ENCODE measurements around the gene GUCY2D.
"Not testable (repeated sequence)": the region's sequence is repeated elsewhere in the genome, so short reads cannot be mapped to it uniquely, and the experiment has no call there.

The GUCY2D gene

GRCh38 chr17:8001976-8002720, at the start of gene GUCY2D:
TSS of gene GUCY2D (plus strand) at chr17:8002615. CDS start at chr17:8003048, 433 bp downstream.
- no peak for DNase-seq (ENCODE audit: low read depth in 2 of 2, low spot score in 1 of 2)

DNA sequence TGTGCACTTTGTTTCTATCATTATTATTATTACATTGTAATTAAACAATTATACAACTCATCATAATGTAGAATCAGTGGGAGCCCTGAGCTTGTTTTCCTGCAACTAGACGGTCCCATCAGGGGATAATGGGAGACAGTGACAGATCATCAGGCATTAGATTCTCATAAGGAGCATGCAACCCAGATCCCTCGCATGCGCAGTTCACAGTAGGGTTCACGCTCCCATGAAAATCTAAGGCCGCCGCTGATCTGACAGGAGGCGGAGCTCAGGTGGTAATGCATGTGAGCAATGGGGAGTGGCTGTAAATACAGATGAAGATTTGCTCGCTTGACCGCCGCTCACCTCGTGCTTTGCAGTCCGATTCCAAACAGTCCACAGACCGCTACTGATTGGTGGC, 49.1 kb upstream of the GUCY2D start:
- not testable (repeated sequence) for DNase-seq (ENCODE audit: low read depth in 2 of 2, low spot score in 1 of 2)

GRCh38 chr17:7955414-7956227, 46.8 kb upstream of the GUCY2D start:
- no peak for DNase-seq (ENCODE audit: low read depth in 2 of 2, low spot score in 1 of 2)

DNA sequence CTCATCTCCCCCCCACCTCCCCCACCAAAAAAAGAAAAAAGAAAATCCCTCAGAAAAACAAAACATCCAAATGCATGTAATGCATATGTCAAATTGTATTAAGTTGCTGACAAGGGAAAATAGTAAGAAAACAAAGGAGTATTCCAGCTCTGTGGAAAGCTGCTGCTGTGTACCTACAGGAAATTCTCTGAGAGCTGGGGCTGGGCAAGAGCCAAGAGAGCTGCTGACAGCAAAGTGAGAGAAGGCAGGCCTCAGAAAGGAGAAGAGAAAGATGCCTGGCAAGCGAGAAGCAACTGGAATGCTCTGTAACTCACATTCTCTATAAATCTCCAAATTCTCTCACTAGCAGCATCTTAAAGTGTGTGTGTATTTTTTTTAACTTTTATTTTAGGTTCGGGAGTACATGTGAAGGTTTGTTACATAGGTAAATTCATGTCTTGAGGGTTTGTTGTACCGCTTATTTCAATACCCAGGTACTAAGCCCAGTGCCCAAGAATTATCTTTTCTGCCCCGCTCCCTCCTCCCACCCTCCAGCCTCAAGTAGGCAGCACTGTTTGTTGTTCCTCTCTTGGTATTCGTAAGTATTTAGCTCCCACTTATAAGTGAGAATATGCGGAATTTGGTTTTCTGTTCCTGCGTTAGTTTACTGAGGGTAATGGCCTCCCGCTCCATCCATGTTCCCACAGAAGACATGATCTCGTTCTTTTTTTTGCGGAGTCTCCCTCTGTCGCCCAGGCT, 46.0 kb upstream of the GUCY2D start:
- DNase-seq (ENCODE audit: low read depth in 2 of 2, low spot score in 1 of 2) = no peak

GRCh38 chr17:7959503-7960253, 42.7 kb upstream of the GUCY2D start:
- no peak for DNase-seq (ENCODE audit: low read depth in 2 of 2, low spot score in 1 of 2)

- DNase-seq (ENCODE audit: low read depth in 2 of 2, low spot score in 1 of 2) = no peak
Measured at GRCh38 chr17:7961421-7961820, 41.0 kb upstream of the GUCY2D start.

GRCh38 chr17:7967751-7968150, 34.7 kb upstream of the GUCY2D start:
- no peak for DNase-seq (ENCODE audit: low read depth in 2 of 2, low spot score in 1 of 2)

DNA sequence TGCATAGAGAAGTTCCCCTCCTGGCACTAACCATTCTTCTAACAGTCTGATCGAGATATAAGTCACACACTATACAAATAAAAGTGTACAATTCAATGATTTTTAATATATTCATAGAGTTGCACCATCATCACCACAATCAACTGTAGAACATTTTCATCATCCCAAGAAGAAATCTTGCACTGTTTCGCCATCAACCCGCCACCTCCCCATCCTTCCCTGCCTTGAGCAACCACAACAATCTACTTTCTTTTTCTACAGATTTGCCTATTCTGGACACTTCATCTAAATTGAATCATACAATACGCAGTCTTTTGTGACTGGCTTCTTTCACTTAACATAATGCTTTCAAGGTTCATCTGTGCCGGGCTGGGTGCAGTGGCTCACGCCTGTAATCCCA, 33.0 kb upstream of the GUCY2D start:
- no peak for DNase-seq (ENCODE audit: low read depth in 2 of 2, low spot score in 1 of 2)

DNA sequence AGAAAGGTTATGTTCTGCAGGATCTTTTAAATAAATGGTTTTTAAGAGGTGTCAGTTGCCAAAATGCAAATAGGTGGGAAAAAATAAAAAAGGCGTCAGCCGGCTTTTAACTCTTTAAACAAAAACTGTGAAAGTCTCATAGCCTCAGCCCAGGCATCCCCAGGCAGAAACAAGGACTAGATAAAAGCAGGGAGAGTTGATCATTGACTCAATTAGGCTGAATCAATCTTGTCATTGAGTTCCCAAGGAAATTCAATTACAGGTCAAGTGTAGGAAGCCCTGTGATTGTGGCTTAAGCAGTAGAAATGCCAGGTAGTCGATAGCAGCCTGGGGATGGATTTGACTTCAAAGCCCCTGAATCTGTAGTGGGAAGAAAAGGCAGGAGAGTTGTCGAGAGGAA, 30.8 kb upstream of the GUCY2D start:
- DNase-seq (ENCODE audit: low read depth in 2 of 2, low spot score in 1 of 2) = no peak

GRCh38 chr17:7972131-7972785, 30.2 kb upstream of the GUCY2D start:
- no peak for DNase-seq (ENCODE audit: low read depth in 2 of 2, low spot score in 1 of 2)

DNA sequence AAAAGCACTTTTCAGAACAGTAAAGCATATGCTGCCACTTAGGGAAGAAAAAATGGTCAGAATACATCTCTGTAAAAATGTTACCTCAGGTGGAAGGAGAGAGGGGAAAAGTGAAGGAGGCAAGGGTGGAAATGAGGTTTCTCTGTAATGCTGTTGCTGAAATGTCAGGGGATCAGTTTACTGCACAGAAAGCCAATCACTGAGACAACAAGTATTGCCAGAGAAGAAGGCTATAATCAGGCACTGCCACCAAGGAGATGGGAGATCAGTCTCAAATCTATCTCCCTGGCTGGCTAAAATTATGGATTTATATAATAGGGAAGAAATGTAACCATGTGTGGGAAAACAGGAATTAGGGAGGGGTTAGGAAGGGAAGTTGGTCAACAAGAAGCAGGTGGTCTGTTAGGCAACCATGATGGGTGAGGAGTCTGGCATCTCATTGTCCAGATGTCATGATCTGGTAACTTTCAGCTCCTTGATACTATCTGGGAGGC, 27.7 kb upstream of the GUCY2D start:
- no peak for DNase-seq (ENCODE audit: low read depth in 2 of 2, low spot score in 1 of 2)

- DNase-seq (ENCODE audit: low read depth in 2 of 2, low spot score in 1 of 2) = no peak
Measured at GRCh38 chr17:7977039-7977438, 25.4 kb upstream of the GUCY2D start.

GRCh38 chr17:7977805-7978204, 24.6 kb upstream of the GUCY2D start:
- no peak for DNase-seq (ENCODE audit: low read depth in 2 of 2, low spot score in 1 of 2)

DNA sequence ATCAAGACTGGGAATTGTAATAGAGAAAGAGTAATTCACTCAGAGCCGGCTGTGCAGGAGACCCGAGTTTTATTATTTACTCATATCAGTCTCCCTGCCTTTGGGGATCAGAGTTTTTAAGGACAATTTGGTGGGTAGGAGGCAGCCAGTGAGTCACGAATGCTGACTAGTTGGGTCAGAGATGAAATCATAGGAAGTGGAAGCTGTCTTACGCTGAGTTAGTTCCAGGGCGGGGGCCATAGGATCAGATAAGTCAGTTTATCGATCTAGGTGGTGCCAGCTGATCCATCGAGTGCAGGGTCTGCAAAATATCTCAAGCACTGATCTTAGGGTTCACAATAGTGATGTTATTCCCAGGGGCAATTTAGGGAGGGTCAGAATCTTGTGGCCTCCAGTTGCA, 20.2 kb upstream of the GUCY2D start:
- no peak for DNase-seq (ENCODE audit: low read depth in 2 of 2, low spot score in 1 of 2)

DNA sequence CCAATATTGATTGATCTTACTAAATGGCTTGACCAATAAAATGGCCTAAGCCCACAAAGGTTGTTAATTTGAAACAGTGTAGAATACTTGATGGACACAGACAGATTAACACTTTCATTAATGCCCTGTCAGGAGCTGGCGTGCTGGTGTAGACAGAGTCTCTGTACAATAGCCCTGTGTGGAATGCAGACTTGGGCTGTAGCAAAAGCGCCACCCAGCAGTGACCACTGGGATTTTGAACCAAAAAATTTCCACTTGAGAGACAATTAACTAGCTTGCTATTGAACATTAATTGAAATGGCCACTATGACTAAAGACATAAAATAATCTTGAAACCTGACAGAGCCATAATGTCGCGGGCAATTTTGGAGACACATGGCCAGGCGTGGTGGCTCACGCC, 19.7 kb upstream of the GUCY2D start:
- no peak for DNase-seq (ENCODE audit: low read depth in 2 of 2, low spot score in 1 of 2)

GRCh38 chr17:7984904-7985303, 17.5 kb upstream of the GUCY2D start:
- no peak for DNase-seq (ENCODE audit: low read depth in 2 of 2, low spot score in 1 of 2)

DNA sequence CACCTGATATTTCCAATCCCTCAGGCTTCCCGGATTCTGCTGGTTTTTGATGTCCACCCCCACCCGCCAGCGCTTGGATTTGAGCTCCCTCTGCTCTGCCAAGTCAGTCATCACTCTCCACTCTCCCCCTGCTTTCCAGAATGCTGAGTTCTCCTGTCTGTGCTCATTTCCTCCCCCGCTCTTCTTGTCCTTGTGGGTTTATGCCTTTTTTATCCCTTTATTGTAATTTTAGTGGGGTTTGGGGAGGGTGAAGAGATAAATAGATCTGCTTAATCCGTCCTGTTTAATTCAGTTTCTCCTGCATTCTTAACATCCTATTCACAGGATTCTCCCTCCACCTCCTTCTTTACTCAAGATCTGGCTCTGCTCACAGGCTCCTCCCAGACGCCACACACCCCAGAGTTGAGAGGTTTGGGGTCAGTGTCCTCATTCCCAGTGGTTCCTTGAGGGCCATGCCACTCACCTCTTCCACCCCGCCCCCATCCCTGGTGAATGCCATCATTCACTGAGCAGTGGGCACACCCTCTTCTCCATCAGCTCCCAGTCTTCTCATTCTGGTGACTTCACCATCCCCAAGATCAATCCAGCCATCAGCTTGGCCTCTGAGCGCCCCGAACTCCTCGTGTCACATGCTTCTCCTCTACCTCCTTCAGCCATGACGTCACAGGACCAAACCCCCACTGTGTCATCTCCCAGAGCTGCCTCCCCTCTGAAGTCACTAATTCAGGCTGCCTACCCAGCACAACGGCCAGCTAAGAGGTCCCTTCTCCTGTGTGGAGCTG, 15.1 kb upstream of the GUCY2D start:
- no peak for DNase-seq (ENCODE audit: low read depth in 2 of 2, low spot score in 1 of 2)

DNA sequence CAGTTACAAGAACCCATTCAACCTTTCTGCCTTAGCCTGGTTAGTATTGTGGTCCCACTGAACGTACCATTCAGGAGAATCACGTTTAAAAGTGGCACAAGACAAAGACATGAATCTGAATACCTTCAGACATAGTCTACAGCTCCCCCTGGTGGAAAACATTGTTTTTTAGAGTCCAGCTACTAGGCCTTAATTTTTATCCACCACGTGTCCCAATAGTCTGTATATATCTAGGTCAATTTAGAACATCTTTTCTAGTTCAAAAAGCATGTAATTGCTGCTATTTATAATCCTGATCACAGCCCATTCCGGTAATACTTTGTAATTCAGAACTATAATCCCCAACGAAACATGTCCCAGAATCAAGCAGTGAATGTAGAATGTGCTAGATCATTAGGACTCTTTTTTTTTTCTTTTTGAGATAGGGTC, 13.7 kb upstream of the GUCY2D start:
- DNase-seq (ENCODE audit: low read depth in 2 of 2, low spot score in 1 of 2) = peak in 1 of 2 donors; percentile 15

DNA sequence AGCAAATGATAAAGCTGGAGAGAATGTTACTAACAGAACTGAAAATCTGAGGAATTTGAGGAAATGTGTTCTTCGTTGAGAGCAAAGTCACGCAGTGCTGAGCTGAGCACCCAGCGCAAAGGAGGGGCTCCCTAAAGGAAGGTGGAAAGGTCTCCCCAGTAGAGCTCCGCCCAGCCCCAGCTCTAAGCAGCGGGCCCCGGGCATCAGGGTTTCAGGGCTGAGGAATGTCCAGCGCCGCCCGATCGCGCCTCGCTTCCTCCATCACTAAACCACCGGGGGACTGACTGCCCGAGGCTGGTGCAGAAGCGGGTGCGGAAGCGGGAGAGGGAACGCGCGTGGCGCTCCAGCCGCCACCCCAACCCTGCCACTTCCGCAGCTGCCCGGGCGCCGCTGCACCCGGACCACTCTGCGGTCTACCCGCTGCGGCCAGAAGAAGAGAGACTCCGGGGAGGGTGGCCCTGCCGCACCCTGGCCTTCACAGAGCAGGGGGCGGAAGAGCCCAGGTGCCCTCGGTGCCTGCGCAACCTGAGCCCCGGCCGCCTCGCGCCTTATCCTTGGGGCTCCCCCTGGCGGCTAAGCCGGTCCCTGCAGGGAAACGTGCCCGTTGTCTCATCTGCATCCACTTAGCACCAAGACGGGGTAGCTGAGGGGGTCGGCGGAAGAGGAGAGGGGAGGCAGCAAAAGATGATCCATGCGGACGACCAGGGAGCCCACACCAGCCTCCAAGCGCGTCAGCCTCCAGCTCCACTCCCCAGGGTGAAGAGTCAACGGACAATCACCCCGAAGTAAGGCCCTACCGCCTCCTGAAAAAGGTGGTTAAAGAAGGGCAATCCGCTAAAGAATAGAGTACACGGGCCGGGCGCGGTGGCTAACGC, 12.4 kb upstream of the GUCY2D start:
- DNase-seq (ENCODE audit: low read depth in 2 of 2, low spot score in 1 of 2) = peak; percentile 80 to 99

Data from stimulated activated CD8-positive, alpha-beta memory T cell treated with anti-CD3 and anti-CD28 coated beads, Interleukin-4, amount 100 ng/mL, for 4 hours (primary cell).